HepG2 (cell line): Measurements from ENCODE around the gene ABHD15. TPM values are rescaled to one million over a fixed set of nuclear protein-coding genes. Genes with fewer than 3 reads are reported as not detected.
A peak's percentile ranks its signal among the peaks of the same experiment; 100 is the strongest.

Source experiments
- AKNA ChIP-seq: sonication (generic); formaldehyde crosslinking; IDR thresholded peaks from 2 replicates; pipeline ENCODE4 v1.4.0; 2020; ENCODE audit warnings: missing genetic modification reagents, borderline replicate concordance
- DPF2 ChIP-seq: sonication (generic); formaldehyde crosslinking; IDR thresholded peaks from 2 replicates; pipeline ENCODE4 v1.4.0; 2020; ENCODE audit warnings: mild to moderate bottlenecking, low read depth, missing genetic modification reagents, borderline replicate concordance
- FOSL2 ChIP-seq: sonication (generic); formaldehyde crosslinking; IDR thresholded peaks from 2 replicates; pipeline ENCODE4 v1.4.0; 2020; ENCODE audit warnings: missing genetic modification reagents
- MEIS2 ChIP-seq: sonication (generic); formaldehyde crosslinking; IDR thresholded peaks from 2 replicates; pipeline ENCODE4 v1.9.0; 2021; ENCODE audit warnings: mild to moderate bottlenecking, missing genetic modification reagents
- MLX ChIP-seq: IDR thresholded peaks from 2 replicates; pipeline ENCODE4 v1.6.1; 2016
- NKX3-1 ChIP-seq: sonication (generic); formaldehyde crosslinking; IDR thresholded peaks from 2 replicates; pipeline ENCODE4 v1.5.0; 2020; ENCODE audit warnings: missing genetic modification reagents
- PHF5A ChIP-seq: IDR thresholded peaks from one replicate; pipeline ENCODE4 v1.6.1; 2018; ENCODE audit warnings: low read depth, missing genetic modification reagents; ENCODE audit not compliant: unreplicated experiment
- PPARG ChIP-seq: conservative IDR thresholded peaks from 2 replicates; pipeline ENCODE4 v1.6.1; 2016; ENCODE audit warnings: missing biosample characterization, missing genetic modification reagents
- RORA ChIP-seq: sonication (generic); formaldehyde crosslinking; IDR thresholded peaks from 2 replicates; pipeline ENCODE4 v1.5.0; 2020; ENCODE audit warnings: mild to moderate bottlenecking, missing genetic modification reagents, moderate library complexity
- SOX6 ChIP-seq, 2 experiments: fragments of 450-650 bp in 1 of 2; sonication (generic) in 1 of 2; formaldehyde crosslinking in 1 of 2; IDR thresholded peaks; 2 replicates each; pipeline versions ENCODE4 v1.4.0 to v1.6.1; 2017 to 2020; ENCODE audit warnings: antibody characterized with exemption in 1 of 2, mild to moderate bottlenecking in 1 of 2, missing genetic modification reagents in 1 of 2
- THRA ChIP-seq: sonication (generic); formaldehyde crosslinking; IDR thresholded peaks from 2 replicates; pipeline ENCODE4 v1.4.0; 2020; ENCODE audit warnings: missing genetic modification reagents, borderline replicate concordance
- TRAFD1 ChIP-seq: sonication (generic); formaldehyde crosslinking; IDR thresholded peaks from 2 replicates; pipeline ENCODE4 v1.5.1; 2020; ENCODE audit warnings: missing genetic modification reagents, mild to moderate bottlenecking, borderline replicate concordance
- ZFP91 ChIP-seq: sonication (generic); formaldehyde crosslinking; IDR thresholded peaks from 2 replicates; pipeline ENCODE4 v1.9.0; 2022; ENCODE audit warnings: missing genetic modification reagents, mild to moderate bottlenecking, borderline replicate concordance
- ZFY ChIP-seq: sonication (generic); formaldehyde crosslinking; IDR thresholded peaks from 2 replicates; pipeline ENCODE4 v1.4.0; 2020; ENCODE audit warnings: missing genetic modification reagents
- ZMYM4 ChIP-seq: sonication (generic); formaldehyde crosslinking; IDR thresholded peaks from 2 replicates; pipeline ENCODE4 v1.8.1; 2023; ENCODE audit warnings: mild to moderate bottlenecking, missing genetic modification reagents
- ZNF12 ChIP-seq: sonication (generic); formaldehyde crosslinking; IDR thresholded peaks from 2 replicates; pipeline ENCODE4 v1.5.0; 2020; ENCODE audit warnings: missing genetic modification reagents
- ZNF619 ChIP-seq: sonication (generic); formaldehyde crosslinking; IDR thresholded peaks from 2 replicates; pipeline ENCODE4 v1.4.0; 2020; ENCODE audit warnings: mild to moderate bottlenecking, missing genetic modification reagents
- ZNF674 ChIP-seq: sonication (generic); formaldehyde crosslinking; IDR thresholded peaks from 2 replicates; pipeline ENCODE4 v1.5.0; 2020; ENCODE audit warnings: low read depth, mild to moderate bottlenecking, missing genetic modification reagents
- polyA plus RNA-seq, 8 experiments: library from polyadenylated mRNA; depleted of rRNA in 3 of 8; stranded (reverse) in 7 of 8; unstranded in 1 of 8; fragments of >200 nt; fragmentation: Illumina TruSeq in 4 of 8; extraction: Trizol in 4 of 8; gene quantifications; 2 replicates each; pipeline versions ENCODE4 v1.2.1 to v1.2.3, GENCODE V29; 2011 to 2016; ENCODE audit warnings: low read depth in 4 of 8, missing spikeins in 1 of 8, mixed read lengths in 1 of 8; ENCODE audit not compliant: insufficient read depth in 1 of 8
- total RNA-seq, 5 experiments: library from RNA; depleted of rRNA; stranded (reverse); fragments of >200 nt; fragmentation: Illumina TruSeq; extraction: Trizol; gene quantifications; 2 replicates each; pipeline ENCODE4 v1.2.3, GENCODE V29; 2016; ENCODE audit warnings: low read depth in 1 of 5

ABHD15 gene
- total and polyA plus RNA-seq, 2 of the 13 experiments (the other 11 are each of a cell fraction or from before 2014, with no cell fraction given), result 2.4 to 7.7 TPM

GRCh38 chr17:29566473-29567303, at the start of gene ABHD15 (continued):
- TF ChIP-seq RORA (CRISPR knock-in tag) (no peak), THRA (CRISPR knock-in tag) (no peak), ZMYM4 (peak; percentile 12; the same call in 1 of the 2 replicates), AKNA (CRISPR knock-in tag) (no peak), FOSL2 (CRISPR knock-in tag) (no peak), SOX6 (IDR thresholded peaks at IDR 0.05) (no peak), SOX6 (CRISPR knock-in tag; IDR thresholded peaks at IDR 0.05) (no peak), ZFP91 (CRISPR knock-in tag) (peak; percentile 68; the same call in 1 of the 2 replicates), PPARG (CRISPR knock-in tag) (no peak), MEIS2 (CRISPR knock-in tag) (0 out of 2 replicates have a peak, but pooled peaks have one; percentile 34), ZNF674 (CRISPR knock-in tag) (no peak), ZNF12 (CRISPR knock-in tag) (no peak), NKX3-1 (CRISPR knock-in tag) (no peak), ZNF619 (peak; percentile 4; the same call in 1 of the 2 replicates), ZFY (CRISPR knock-in tag) (peak; percentile 67), MLX (CRISPR knock-in tag) (no peak), TRAFD1 (CRISPR knock-in tag) (no peak), PHF5A (CRISPR knock-in tag) (no peak), DPF2 (CRISPR knock-in tag) (no peak)
